CD4-positive, alpha-beta T cell treated with Interleukin-15 for 4 hours (primary cell): ENCODE results near the gene RALGAPA1.
A peak's percentile ranks its signal among the peaks of the same experiment; 100 is the strongest.
"Not testable (repeated sequence)": the region's sequence is repeated elsewhere in the genome, so short reads cannot be mapped to it uniquely, and the experiment has no call there.

Experiments used
- DNase-seq: peaks from one replicate; pipeline ENCODE4 v3.0.0-alpha.2; 2020; ENCODE audit warnings: low spot score

The RALGAPA1 gene

GRCh38 chr14:35696575-35696974 lies 112.5 kb downstream of the RALGAPA1 start:
- no peak for DNase-seq

GRCh38 chr14:35696119-35696518 lies 113.0 kb downstream of the RALGAPA1 start:
- no peak for DNase-seq

- DNase-seq = no peak
Measured at GRCh38 chr14:35695647-35696046, 113.4 kb downstream of the RALGAPA1 start.

- no peak for DNase-seq
Measured at GRCh38 chr14:35695072-35695471, 114.0 kb downstream of the RALGAPA1 start.

GRCh38 chr14:35689000-35689460 lies 120.1 kb downstream of the RALGAPA1 start:
- no peak for DNase-seq

GRCh38 chr14:35688126-35688826 lies 120.8 kb downstream of the RALGAPA1 start:
- DNase-seq = no peak

GRCh38 chr14:35687335-35687939 lies 121.7 kb downstream of the RALGAPA1 start:
- peak; percentile 44 for DNase-seq

- not testable (repeated sequence) for DNase-seq
Measured at GRCh38 chr14:35683688-35684087, 125.4 kb downstream of the RALGAPA1 start.

GRCh38 chr14:35682802-35683201 lies 126.3 kb downstream of the RALGAPA1 start:
- no peak for DNase-seq

GRCh38 chr14:35678403-35679028 lies 130.6 kb downstream of the RALGAPA1 start:
- DNase-seq = no peak

GRCh38 chr14:35669782-35670181 lies 139.3 kb downstream of the RALGAPA1 start:
- DNase-seq = no peak

GRCh38 chr14:35666429-35667043 lies 142.6 kb downstream of the RALGAPA1 start:
- DNase-seq = no peak

GRCh38 chr14:35661875-35662274 lies 147.2 kb downstream of the RALGAPA1 start:
- no peak for DNase-seq

GRCh38 chr14:35653045-35653444 lies 156.1 kb downstream of the RALGAPA1 start:
- no peak for DNase-seq

GRCh38 chr14:35643513-35643912 lies 165.6 kb downstream of the RALGAPA1 start:
- DNase-seq = no peak

GRCh38 chr14:35637851-35638250 lies 171.2 kb downstream of the RALGAPA1 start:
- no peak for DNase-seq

GRCh38 chr14:35637269-35637668 lies 171.8 kb downstream of the RALGAPA1 start:
- DNase-seq = no peak

GRCh38 chr14:35632676-35633075 lies 176.4 kb downstream of the RALGAPA1 start:
- no peak for DNase-seq

GRCh38 chr14:35632271-35632670 lies 176.8 kb downstream of the RALGAPA1 start:
- no peak for DNase-seq

- DNase-seq = no peak
Measured at GRCh38 chr14:35631071-35631805, 177.9 kb downstream of the RALGAPA1 start.

- DNase-seq = no peak
Measured at GRCh38 chr14:35628989-35629388, 180.1 kb downstream of the RALGAPA1 start.

- not testable (repeated sequence) for DNase-seq
Measured at GRCh38 chr14:35626947-35627346, 182.1 kb downstream of the RALGAPA1 start.
